ENCODE data around the gene TBP.
"Not testable (repeated sequence)": the region's sequence is repeated elsewhere in the genome, so short reads cannot be mapped to it uniquely, and the experiment has no call there.

- TF ChIP-seq CTCF (IDR thresholded peaks at IDR 0.05; ENCODE audit: insufficient read depth, low read length); POLR2AphosphoS5 (IDR thresholded peaks at IDR 0.05; ENCODE audit: low read depth): not testable (repeated sequence)
Measured at GRCh38 chr6:170527995-170528394, 26.2 kb upstream of the TBP start.
